GM23338 (cell line): Measurements from ENCODE around the gene GRHL3. TPM values are rescaled to one million over a fixed set of nuclear protein-coding genes. Genes with fewer than 3 reads are reported as not detected.

Source experiments
- ATAC-seq: fragments of 200-7000 bp; cut with Tn5 transposase; 3 replicates; pipeline ENCODE4 v1.9.1; 2020
- DNase-seq: peaks from one replicate; pipeline ENCODE4 v3.0.0-alpha.2; 2015; ENCODE audit warnings: low spot score
- H2AFZ ChIP-seq: fragments of 200-600 bp; sonication (generic); 2 replicates; pipeline ENCODE4 v1.8.0; 2016; ENCODE audit warnings: antibody characterized with exemption, mild to moderate bottlenecking, moderate library complexity
- H3F3A ChIP-seq: fragments of 200-600 bp; sonication (generic); replicated peaks from 2 replicates; pipeline ENCODE4 v1.8.0; 2017; ENCODE audit warnings: antibody characterized with exemption, mixed run types, low read depth
- H3K27ac ChIP-seq: fragments of 200-600 bp; sonication (generic); 2 replicates; pipeline ENCODE4 v1.6.1; 2016; ENCODE audit warnings: low read depth
- H3K27me3 ChIP-seq: fragments of 200-600 bp; sonication (generic); 2 replicates; pipeline ENCODE4 v1.8.0; 2016; ENCODE audit warnings: mild to moderate bottlenecking, mixed run types, moderate library complexity; ENCODE audit not compliant: insufficient read depth
- H3K36me3 ChIP-seq: fragments of 200-600 bp; sonication (generic); 2 replicates; pipeline ENCODE4 v1.8.0; 2016; ENCODE audit warnings: mild to moderate bottlenecking; ENCODE audit not compliant: insufficient read depth
- H3K4me1 ChIP-seq: fragments of 200-600 bp; sonication (generic); 2 replicates; pipeline ENCODE4 v1.8.0; 2016; ENCODE audit warnings: mild to moderate bottlenecking, moderate library complexity; ENCODE audit not compliant: insufficient read depth
- H3K4me2 ChIP-seq: fragments of 200-600 bp; sonication (generic); 2 replicates; pipeline ENCODE4 v1.7.1; 2017; ENCODE audit warnings: mixed run types
- H3K4me3 ChIP-seq: fragments of 200-600 bp; sonication (generic); 2 replicates; pipeline ENCODE4 v1.6.1; 2016; ENCODE audit warnings: mixed run types
- H3K79me2 ChIP-seq: fragments of 200-600 bp; sonication (generic); replicated peaks from 2 replicates; pipeline ENCODE4 v1.8.0; 2017; ENCODE audit warnings: mild to moderate bottlenecking; ENCODE audit not compliant: insufficient read depth
- H3K9me2 ChIP-seq: fragments of 200-600 bp; sonication (generic); 2 replicates; pipeline ENCODE4 v1.8.0; 2017; ENCODE audit not compliant: insufficient read depth
- H4K20me1 ChIP-seq: fragments of 200-600 bp; sonication (generic); replicated peaks from 2 replicates; pipeline ENCODE4 v1.8.0; 2017; ENCODE audit warnings: mild to moderate bottlenecking; ENCODE audit not compliant: insufficient read depth
- H3K27ac Mint-ChIP-seq: 2 replicates; pipeline ENCODE4 v1.8.0; 2020; ENCODE audit warnings: inconsistent platforms, mild to moderate bottlenecking, moderate library complexity, mixed read lengths
- H3K27me3 Mint-ChIP-seq: 3 replicates; pipeline ENCODE4 v1.8.0; 2022; ENCODE audit warnings: low read depth, mild to moderate bottlenecking, moderate library complexity, mixed read lengths, inconsistent platforms; ENCODE audit not compliant: insufficient read depth, poor library complexity
- H3K36me3 Mint-ChIP-seq: 3 replicates; pipeline ENCODE4 v1.8.0; 2021; ENCODE audit warnings: low read depth, mild to moderate bottlenecking, inconsistent platforms, moderate library complexity, mixed read lengths
- H3K4me1 Mint-ChIP-seq: 3 replicates; pipeline ENCODE4 v1.8.0; 2020; ENCODE audit warnings: mild to moderate bottlenecking, inconsistent platforms, mixed read lengths
- H3K4me3 Mint-ChIP-seq: 3 replicates; pipeline ENCODE4 v1.8.0; 2021; ENCODE audit warnings: moderate library complexity, mild to moderate bottlenecking, inconsistent platforms, mixed read lengths
- H3K9me3 Mint-ChIP-seq: 3 replicates; pipeline ENCODE4 v1.8.0; 2020; ENCODE audit warnings: moderate library complexity, mild to moderate bottlenecking, inconsistent platforms, mixed read lengths
- CREB1 ChIP-seq: fragments of 250-450 bp; sonication (Bioruptor Pico); IDR thresholded peaks from 2 replicates; pipeline ENCODE4 v1.5.0; 2020; ENCODE audit warnings: low read depth, mild to moderate bottlenecking, moderate library complexity
- EZH2 ChIP-seq: fragments of 200-600 bp; sonication (generic); IDR thresholded peaks from one replicate; pipeline ENCODE4 v1.8.0; 2017; ENCODE audit warnings: antibody characterized with exemption, mild to moderate bottlenecking, low read depth; ENCODE audit not compliant: unreplicated experiment
- EZH2phosphoT487 ChIP-seq: fragments of 200-600 bp; sonication (generic); IDR thresholded peaks from one replicate; pipeline ENCODE4 v1.8.1; 2018; ENCODE audit warnings: antibody characterized with exemption; ENCODE audit not compliant: unreplicated experiment
- JUNB ChIP-seq: IDR thresholded peaks from one replicate; pipeline ENCODE4 v1.6.1; 2016; ENCODE audit warnings: antibody characterized with exemption; ENCODE audit not compliant: unreplicated experiment
- POLR2AphosphoS5 ChIP-seq: IDR thresholded peaks from 2 replicates; pipeline ENCODE4 v1.6.1; 2016; ENCODE audit warnings: antibody characterized with exemption, low read depth
- STAT1 ChIP-seq: IDR thresholded peaks from one replicate; pipeline ENCODE4 v1.6.1; 2016; ENCODE audit warnings: antibody characterized with exemption; ENCODE audit not compliant: unreplicated experiment
- ZNF114 ChIP-seq: fragments of 250-450 bp; sonication (Bioruptor Pico); IDR thresholded peaks from 2 replicates; pipeline ENCODE4 v1.5.0; 2020; ENCODE audit warnings: mild to moderate bottlenecking, moderate library complexity
- ZNF331 ChIP-seq: fragments of 250-450 bp; sonication (Bioruptor Pico); IDR thresholded peaks from 2 replicates; pipeline ENCODE4 v1.5.0; 2020; ENCODE audit warnings: low read depth, mild to moderate bottlenecking, moderate library complexity
- polyA plus RNA-seq: library from polyadenylated mRNA; unstranded; fragments of >200 nt; fragmentation: Nextera tagmentation; extraction: Ambion mirVana; gene quantifications from 2 replicates; pipeline ENCODE4 v1.2.1, GENCODE V29; 2016
- total RNA-seq: library from RNA; depleted of rRNA; stranded (reverse); fragments of >200 nt; shearing (Covaris generic); gene quantifications from 2 replicates; pipeline ENCODE4 v1.2.3, GENCODE V29; 2014
- TF ChIP-seq, protein P1 (sequence below): IDR thresholded peaks from one replicate; pipeline ENCODE4 v1.6.1; 2018; ENCODE audit warnings: antibody characterized with exemption; ENCODE audit not compliant: unreplicated experiment
- TF ChIP-seq, protein P2 (sequence below): IDR thresholded peaks from 2 replicates; pipeline ENCODE4 v1.6.1; 2016; ENCODE audit warnings: antibody characterized with exemption

GRHL3 gene
- total and polyA plus RNA-seq, 2 experiments from 2014 or later, result 0.78 to 1.1 TPM

DNA sequence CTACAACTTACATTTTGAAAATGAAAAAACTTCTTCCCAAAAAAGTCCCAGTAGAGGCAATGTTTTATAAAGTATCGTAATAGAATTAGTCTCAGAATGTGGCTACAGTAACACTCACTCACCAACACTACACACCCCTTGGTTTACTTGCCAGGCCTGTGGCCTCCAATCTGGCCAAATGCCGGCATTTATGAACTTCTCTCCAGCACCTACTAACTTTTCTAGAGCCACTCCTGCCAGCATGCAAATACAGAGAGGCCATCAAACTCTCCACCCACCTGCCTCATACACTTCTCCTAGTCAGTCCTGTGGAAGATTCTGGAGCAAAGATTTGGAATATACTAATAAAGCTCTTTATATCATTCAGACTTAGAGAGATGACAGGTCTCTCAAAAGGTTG lies 62.1 kb downstream of the GRHL3 start:
- Mint-ChIP-seq H3K9me3 (no peaks in the 10 kb centered on the region), H3K27ac (peak overlapping the region; percentile 42; the same call in 1 of the 2 replicates)
- DNase-seq, result no peak

DNA sequence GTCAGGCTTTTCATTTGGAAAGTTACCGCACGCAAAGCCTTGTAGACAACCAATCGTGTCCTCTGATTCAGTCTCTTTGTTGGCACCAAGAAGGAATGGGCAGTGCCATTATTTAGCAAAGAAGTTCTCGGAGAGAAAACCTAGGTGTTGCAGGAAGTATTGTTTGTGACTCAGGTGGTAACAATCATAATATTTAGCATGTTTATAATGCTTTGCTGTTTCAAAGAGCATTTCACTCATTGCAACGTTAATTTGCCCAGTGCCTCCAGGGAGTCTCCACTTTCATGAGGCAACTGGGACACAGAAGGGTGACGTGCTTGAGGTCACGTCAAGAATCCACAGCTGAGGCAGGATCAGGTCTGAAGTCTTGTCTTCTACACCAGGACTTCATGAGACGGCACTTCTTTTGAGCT lies 63.0 kb downstream of the GRHL3 start:
- no peaks in the 10 kb centered on the region for H3K9me2 ChIP-seq
- Mint-ChIP-seq H3K9me3 (no peaks in the 10 kb centered on the region; the same call in 2 of the 3 replicates), H3K27me3 (peaks cover 2% of the 10 kb centered on the region), H3K4me1 (no peaks in the 10 kb centered on the region), H3K27ac (no peak overlapping the region), H3K4me3 (no peak overlapping the region), H3K36me3 (no peaks in the 10 kb centered on the region; the same call in 2 of the 3 replicates)
- no peak overlapping the region for H2AFZ ChIP-seq
- H3K4me3 ChIP-seq, result no peak overlapping the region
- no peaks in the 10 kb centered on the region for H3K27me3 ChIP-seq
- H3K4me1 ChIP-seq, result no peaks in the 10 kb centered on the region
- no peak overlapping the region for H3K4me2 ChIP-seq
- no peaks in the 10 kb centered on the region for H4K20me1 ChIP-seq
- no peaks in the 10 kb centered on the region for H3K36me3 ChIP-seq
- H3K79me2 ChIP-seq, result no peaks in the 10 kb centered on the region
- H3K27ac ChIP-seq, result no peak overlapping the region; the same call in 1 of the 2 replicates
- TF ChIP-seq ZNF114 (no peak), POLR2AphosphoS5 (no peak), EZH2 (no peak), EZH2phosphoT487 (no peak)
- TF ChIP-seq, protein P1, sequence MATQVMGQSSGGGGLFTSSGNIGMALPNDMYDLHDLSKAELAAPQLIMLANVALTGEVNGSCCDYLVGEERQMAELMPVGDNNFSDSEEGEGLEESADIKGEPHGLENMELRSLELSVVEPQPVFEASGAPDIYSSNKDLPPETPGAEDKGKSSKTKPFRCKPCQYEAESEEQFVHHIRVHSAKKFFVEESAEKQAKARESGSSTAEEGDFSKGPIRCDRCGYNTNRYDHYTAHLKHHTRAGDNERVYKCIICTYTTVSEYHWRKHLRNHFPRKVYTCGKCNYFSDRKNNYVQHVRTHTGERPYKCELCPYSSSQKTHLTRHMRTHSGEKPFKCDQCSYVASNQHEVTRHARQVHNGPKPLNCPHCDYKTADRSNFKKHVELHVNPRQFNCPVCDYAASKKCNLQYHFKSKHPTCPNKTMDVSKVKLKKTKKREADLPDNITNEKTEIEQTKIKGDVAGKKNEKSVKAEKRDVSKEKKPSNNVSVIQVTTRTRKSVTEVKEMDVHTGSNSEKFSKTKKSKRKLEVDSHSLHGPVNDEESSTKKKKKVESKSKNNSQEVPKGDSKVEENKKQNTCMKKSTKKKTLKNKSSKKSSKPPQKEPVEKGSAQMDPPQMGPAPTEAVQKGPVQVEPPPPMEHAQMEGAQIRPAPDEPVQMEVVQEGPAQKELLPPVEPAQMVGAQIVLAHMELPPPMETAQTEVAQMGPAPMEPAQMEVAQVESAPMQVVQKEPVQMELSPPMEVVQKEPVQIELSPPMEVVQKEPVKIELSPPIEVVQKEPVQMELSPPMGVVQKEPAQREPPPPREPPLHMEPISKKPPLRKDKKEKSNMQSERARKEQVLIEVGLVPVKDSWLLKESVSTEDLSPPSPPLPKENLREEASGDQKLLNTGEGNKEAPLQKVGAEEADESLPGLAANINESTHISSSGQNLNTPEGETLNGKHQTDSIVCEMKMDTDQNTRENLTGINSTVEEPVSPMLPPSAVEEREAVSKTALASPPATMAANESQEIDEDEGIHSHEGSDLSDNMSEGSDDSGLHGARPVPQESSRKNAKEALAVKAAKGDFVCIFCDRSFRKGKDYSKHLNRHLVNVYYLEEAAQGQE, result no peak
- H3F3A ChIP-seq, result no peaks in the 10 kb centered on the region
- DNase-seq (no peak), ATAC-seq (no peak)

More for the DNA sequence above, 62.1 kb downstream of the GRHL3 start:
- no peak overlapping the region for H3K27ac ChIP-seq
- no peaks in the 10 kb centered on the region for H3K27me3 ChIP-seq
- H3K4me2 ChIP-seq, result no peak overlapping the region
- no peak for ATAC-seq
- no peak overlapping the region for H3K4me3 ChIP-seq
- H3F3A ChIP-seq, result no peaks in the 10 kb centered on the region
- no peaks in the 10 kb centered on the region for H3K36me3 ChIP-seq
- no peaks in the 10 kb centered on the region for H3K27me3 Mint-ChIP-seq
- H3K4me1 Mint-ChIP-seq, result peaks cover 1% of the 10 kb centered on the region; the same call in 1 of the 3 replicates
- H4K20me1 ChIP-seq, result no peaks in the 10 kb centered on the region
- no peaks in the 10 kb centered on the region for H3K4me1 ChIP-seq
- no peaks in the 10 kb centered on the region for H3K9me2 ChIP-seq
- no peak for TF ChIP-seq EZH2
- no peak overlapping the region for H3K4me3 Mint-ChIP-seq
- H2AFZ ChIP-seq, result no peak overlapping the region
- H3K36me3 Mint-ChIP-seq, result no peaks in the 10 kb centered on the region; the same call in 2 of the 3 replicates
- H3K79me2 ChIP-seq, result no peaks in the 10 kb centered on the region

DNA sequence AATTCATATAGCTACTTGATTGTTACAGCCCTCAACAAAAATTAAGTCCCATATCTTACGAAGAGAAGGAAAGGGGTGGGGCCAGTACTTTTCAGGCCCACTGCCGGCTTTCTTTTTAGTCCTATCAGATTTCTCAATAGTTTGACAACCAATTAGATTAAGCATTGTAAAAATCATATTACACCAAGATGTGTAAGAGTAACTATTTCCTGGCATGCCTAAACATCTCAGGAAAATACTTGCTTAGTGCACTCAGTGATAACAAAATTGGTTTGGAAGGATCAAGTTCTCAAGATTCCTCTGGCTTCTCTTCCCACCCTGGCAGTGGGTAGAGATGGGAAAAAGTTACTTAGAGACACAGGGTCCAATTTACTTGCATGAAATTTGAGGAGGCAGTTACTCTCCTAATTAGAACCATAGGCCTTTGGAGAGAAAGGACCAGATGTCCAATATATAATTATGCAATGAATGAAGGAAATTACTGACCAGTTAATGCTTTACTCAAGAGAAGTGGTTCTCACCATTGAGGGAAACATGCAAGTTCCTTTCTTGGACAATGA lies 64.3 kb downstream of the GRHL3 start:
- no peak overlapping the region for H3K4me3 ChIP-seq
- H3K27me3 ChIP-seq, result no peaks in the 10 kb centered on the region
- Mint-ChIP-seq H3K4me3 (no peak overlapping the region), H3K36me3 (no peaks in the 10 kb centered on the region; the same call in 2 of the 3 replicates), H3K4me1 (no peaks in the 10 kb centered on the region), H3K27me3 (peaks cover 2% of the 10 kb centered on the region), H3K27ac (no peak overlapping the region), H3K9me3 (no peaks in the 10 kb centered on the region; the same call in 2 of the 3 replicates)
- DNase-seq, result no peak
- H2AFZ ChIP-seq, result no peak overlapping the region
- no peaks in the 10 kb centered on the region for H3K9me2 ChIP-seq
- H3K79me2 ChIP-seq, result no peaks in the 10 kb centered on the region
- H3K4me2 ChIP-seq, result no peak overlapping the region
- H4K20me1 ChIP-seq, result no peaks in the 10 kb centered on the region
- ATAC-seq, result no peak
- no peaks in the 10 kb centered on the region for H3K4me1 ChIP-seq
- no peaks in the 10 kb centered on the region for H3F3A ChIP-seq
- no peak overlapping the region for H3K27ac ChIP-seq
- no peaks in the 10 kb centered on the region for H3K36me3 ChIP-seq
- TF ChIP-seq CREB1 (CRISPR knock-in tag) (no peak), ZNF114 (no peak), ZNF331 (CRISPR knock-in tag) (no peak), JUNB (no peak), STAT1 (no peak)
- TF ChIP-seq, protein P2, sequence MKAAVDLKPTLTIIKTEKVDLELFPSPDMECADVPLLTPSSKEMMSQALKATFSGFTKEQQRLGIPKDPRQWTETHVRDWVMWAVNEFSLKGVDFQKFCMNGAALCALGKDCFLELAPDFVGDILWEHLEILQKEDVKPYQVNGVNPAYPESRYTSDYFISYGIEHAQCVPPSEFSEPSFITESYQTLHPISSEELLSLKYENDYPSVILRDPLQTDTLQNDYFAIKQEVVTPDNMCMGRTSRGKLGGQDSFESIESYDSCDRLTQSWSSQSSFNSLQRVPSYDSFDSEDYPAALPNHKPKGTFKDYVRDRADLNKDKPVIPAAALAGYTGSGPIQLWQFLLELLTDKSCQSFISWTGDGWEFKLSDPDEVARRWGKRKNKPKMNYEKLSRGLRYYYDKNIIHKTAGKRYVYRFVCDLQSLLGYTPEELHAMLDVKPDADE, result no peak
